ENCODE data around the gene LKAAEAR1. TPM values are rescaled to one million over a fixed set of nuclear protein-coding genes. Genes with fewer than 3 reads are reported as not detected.

Gene LKAAEAR1
- total and polyA plus RNA-seq, 2 of the 13 experiments (the other 11 are each of a cell fraction or from before 2014, with no cell fraction given) = not detected

GRCh38 chr20:64065062-64065973 lies 18.9 kb downstream of the LKAAEAR1 start (continued):
- TF ChIP-seq STAT6 (CRISPR knock-in tag; IDR thresholded peaks at IDR 0.05; ENCODE audit: borderline replicate concordance) (no peak), KLF15 (CRISPR knock-in tag; IDR thresholded peaks at IDR 0.05; ENCODE audit: borderline replicate concordance) (no peak), ZNF296 (CRISPR knock-in tag; conservative IDR thresholded peaks at IDR 0.05) (peak; percentile 38), SNAPC4 (CRISPR knock-in tag; IDR thresholded peaks at IDR 0.05) (peak; percentile 52; the same call in 1 of the 2 replicates), AGO1 (IDR thresholded peaks at IDR 0.05; ENCODE audit: low read depth, low read length, poor library complexity, severe bottlenecking) (peak; percentile 94), ZBTB38 (CRISPR knock-in tag; IDR thresholded peaks at IDR 0.05) (no peak), SAFB2 (CRISPR knock-in tag; IDR thresholded peaks at IDR 0.05; ENCODE audit: borderline replicate concordance, low read depth) (no peak), ZBTB33 (CRISPR knock-in tag; IDR thresholded peaks at IDR 0.05) (no peak), ZNF468 (CRISPR knock-in tag; IDR thresholded peaks at IDR 0.05) (no peak), FOSL1 (CRISPR knock-in tag; IDR thresholded peaks at IDR 0.05; ENCODE audit: borderline replicate concordance) (no peak), ZNF280B (CRISPR knock-in tag; IDR thresholded peaks at IDR 0.05; ENCODE audit: borderline replicate concordance) (peak; percentile 60; the same call in 1 of the 2 replicates), NR2F2 (IDR thresholded peaks at IDR 0.05; ENCODE audit: borderline replicate concordance, low read depth) (no peak; the same call in 1 of the 2 replicates), NCOR1 (IDR thresholded peaks at IDR 0.05; ENCODE audit: borderline replicate concordance, low read length) (peak; percentile 41; the same call in 1 of the 2 replicates), TEF (CRISPR knock-in tag; IDR thresholded peaks at IDR 0.05) (no peak)

All from HepG2 (cell line).